ENCODE results near the gene ARHGAP26.
A peak's percentile ranks its signal among the peaks of the same experiment; 100 is the strongest.

Gene ARHGAP26

DNA sequence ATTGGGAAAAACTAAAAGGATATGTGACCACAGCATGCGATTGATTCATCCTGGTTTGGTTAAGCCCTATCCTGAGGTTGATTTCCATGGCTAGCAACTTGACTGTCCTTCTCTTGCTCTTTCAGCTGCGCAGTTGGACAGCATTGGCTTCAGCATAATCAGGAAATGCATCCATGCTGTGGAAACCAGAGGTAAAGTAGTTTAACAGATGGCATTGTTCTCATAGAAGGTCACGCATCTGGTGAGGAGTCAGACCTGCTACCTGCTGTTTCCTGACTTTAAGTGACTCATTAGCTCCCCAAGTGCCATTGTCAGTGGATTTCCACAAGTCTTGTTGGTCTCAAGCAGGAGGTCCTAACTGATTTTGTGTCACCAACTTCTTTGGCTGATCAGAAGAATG, 266.9 kb downstream of the ARHGAP26 start:
- Histone ChIP-seq H3K27ac (ENCODE audit: low read depth, low read length) (no peak overlapping the region), H3K27me3 (ENCODE audit: control insufficient read depth in 5 of 5, insufficient read depth in 4 of 5, low read length in 5 of 5) (no peaks in the 10 kb centered on the region), H3K9me3 (ENCODE audit: control insufficient read depth in 5 of 5, low read length in 5 of 5) (no peaks in the 10 kb centered on the region), H3K9ac (ENCODE audit: low read length in 5 of 5) (no peak overlapping the region), H3K4me1 (ENCODE audit: control insufficient read depth in 5 of 5, insufficient read depth in 5 of 5, low read length in 5 of 5) (peaks cover 0 to 11% (median 2%) of the 10 kb centered on the region in 5 donors), H3K4me3 (ENCODE audit: low read depth in 1 of 5, low read length in 5 of 5) (no peak overlapping the region), H3K36me3 (ENCODE audit: control insufficient read depth in 5 of 5, insufficient read depth in 5 of 5, low read length in 5 of 5) (peaks cover 0 to 8% (median 4%) of the 10 kb centered on the region in 5 donors)

DNA sequence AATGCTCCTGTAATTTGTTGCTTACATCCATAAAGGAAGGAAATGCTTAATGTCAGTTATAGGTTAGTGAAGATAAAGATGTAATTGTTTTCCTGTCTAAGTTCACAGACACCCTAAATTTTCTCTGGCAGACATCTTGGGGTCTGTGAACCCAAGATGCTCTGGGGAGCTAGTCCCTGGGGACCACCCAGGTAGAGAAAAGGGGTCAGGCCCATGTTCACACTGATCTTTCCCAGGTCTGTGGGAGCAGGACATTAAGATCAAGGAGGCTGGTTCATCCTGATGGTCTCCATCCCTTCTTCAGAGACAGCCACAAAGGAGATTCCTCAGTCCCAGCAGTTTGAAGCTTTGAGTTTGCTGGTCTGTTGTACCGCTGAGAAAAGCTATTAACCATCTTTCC, 267.5 kb downstream of the ARHGAP26 start:
- Histone ChIP-seq H3K27me3 (ENCODE audit: control insufficient read depth in 5 of 5, insufficient read depth in 4 of 5, low read length in 5 of 5) (no peaks in the 10 kb centered on the region), H3K9ac (ENCODE audit: low read length in 5 of 5) (no peak overlapping the region), H3K27ac (ENCODE audit: low read depth, low read length) (no peak overlapping the region), H3K4me3 (ENCODE audit: low read depth in 1 of 5, low read length in 5 of 5) (no peak overlapping the region), H3K4me1 (ENCODE audit: control insufficient read depth in 5 of 5, insufficient read depth in 5 of 5, low read length in 5 of 5) (peaks cover 1 to 17% (median 2%) of the 10 kb centered on the region in 5 donors), H3K9me3 (ENCODE audit: control insufficient read depth in 5 of 5, low read length in 5 of 5) (no peaks in the 10 kb centered on the region), H3K36me3 (ENCODE audit: control insufficient read depth in 5 of 5, insufficient read depth in 5 of 5, low read length in 5 of 5) (peaks cover 0 to 8% (median 6%) of the 10 kb centered on the region in 5 donors)

DNA sequence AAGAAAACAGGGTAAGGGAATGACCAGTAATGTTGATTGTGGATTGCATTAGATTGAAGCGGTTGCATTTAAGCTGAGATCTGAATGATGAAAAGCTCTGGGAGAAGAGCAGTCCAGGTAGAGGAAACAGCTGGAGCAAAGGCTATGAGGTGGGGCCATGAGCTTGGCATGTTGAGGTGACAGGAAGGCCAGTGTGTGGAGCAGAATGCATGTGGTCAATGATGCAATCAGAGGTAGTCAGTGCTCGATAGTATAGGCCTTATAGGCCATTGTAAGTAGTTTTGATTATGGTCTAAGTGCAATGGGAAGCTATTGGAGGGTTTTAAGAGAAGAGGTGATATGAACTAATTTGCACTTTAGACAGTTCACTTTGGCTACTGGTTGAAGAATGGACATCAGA, 270.4 kb downstream of the ARHGAP26 start:
- peaks cover 2 to 18% (median 11%) of the 10 kb centered on the region in 5 donors for H3K4me1 ChIP-seq (ENCODE audit: control insufficient read depth in 5 of 5, insufficient read depth in 5 of 5, low read length in 5 of 5)
- no peaks in the 10 kb centered on the region for H3K9me3 ChIP-seq (ENCODE audit: control insufficient read depth in 5 of 5, low read length in 5 of 5)
- no peaks in the 10 kb centered on the region for H3K27me3 ChIP-seq (ENCODE audit: control insufficient read depth in 5 of 5, insufficient read depth in 4 of 5, low read length in 5 of 5)
- no peak overlapping the region for H3K27ac ChIP-seq (ENCODE audit: low read depth, low read length)
- H3K4me3 ChIP-seq (ENCODE audit: low read depth in 1 of 5, low read length in 5 of 5): no peak overlapping the region
- H3K9ac ChIP-seq (ENCODE audit: low read length in 5 of 5): no peak overlapping the region
- H3K36me3 ChIP-seq (ENCODE audit: control insufficient read depth in 5 of 5, insufficient read depth in 5 of 5, low read length in 5 of 5): peaks cover 0 to 8% (median 6%) of the 10 kb centered on the region in 5 donors

DNA sequence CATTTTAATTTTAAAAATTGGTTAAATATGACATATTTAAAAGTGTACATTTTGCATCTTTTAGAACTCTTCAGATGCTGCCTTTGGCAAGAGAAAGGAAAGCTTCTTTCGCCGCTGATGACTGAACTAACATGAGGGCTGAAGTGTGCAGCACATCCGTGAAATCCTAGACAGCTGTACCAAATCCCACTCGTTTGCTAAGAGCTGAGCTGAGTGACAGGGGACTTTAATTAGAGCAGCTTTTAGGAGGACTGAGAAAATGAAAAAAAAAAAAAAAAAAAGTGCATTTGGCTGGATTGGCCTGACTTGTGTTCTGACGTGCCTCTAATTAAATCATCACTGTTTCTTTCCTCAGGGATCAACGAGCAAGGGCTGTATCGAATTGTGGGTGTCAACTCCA, 271.3 kb downstream of the ARHGAP26 start:
- H3K27ac ChIP-seq (ENCODE audit: low read depth, low read length): no peak overlapping the region
- peaks cover 2 to 18% (median 11%) of the 10 kb centered on the region in 5 donors for H3K4me1 ChIP-seq (ENCODE audit: control insufficient read depth in 5 of 5, insufficient read depth in 5 of 5, low read length in 5 of 5)
- peaks cover 0 to 8% (median 6%) of the 10 kb centered on the region in 5 donors for H3K36me3 ChIP-seq (ENCODE audit: control insufficient read depth in 5 of 5, insufficient read depth in 5 of 5, low read length in 5 of 5)
- H3K9me3 ChIP-seq (ENCODE audit: control insufficient read depth in 5 of 5, low read length in 5 of 5): no peaks in the 10 kb centered on the region
- no peak overlapping the region for H3K9ac ChIP-seq (ENCODE audit: low read length in 5 of 5)
- H3K27me3 ChIP-seq (ENCODE audit: control insufficient read depth in 5 of 5, insufficient read depth in 4 of 5, low read length in 5 of 5): no peaks in the 10 kb centered on the region
- H3K4me3 ChIP-seq (ENCODE audit: low read depth in 1 of 5, low read length in 5 of 5): no peak overlapping the region

DNA sequence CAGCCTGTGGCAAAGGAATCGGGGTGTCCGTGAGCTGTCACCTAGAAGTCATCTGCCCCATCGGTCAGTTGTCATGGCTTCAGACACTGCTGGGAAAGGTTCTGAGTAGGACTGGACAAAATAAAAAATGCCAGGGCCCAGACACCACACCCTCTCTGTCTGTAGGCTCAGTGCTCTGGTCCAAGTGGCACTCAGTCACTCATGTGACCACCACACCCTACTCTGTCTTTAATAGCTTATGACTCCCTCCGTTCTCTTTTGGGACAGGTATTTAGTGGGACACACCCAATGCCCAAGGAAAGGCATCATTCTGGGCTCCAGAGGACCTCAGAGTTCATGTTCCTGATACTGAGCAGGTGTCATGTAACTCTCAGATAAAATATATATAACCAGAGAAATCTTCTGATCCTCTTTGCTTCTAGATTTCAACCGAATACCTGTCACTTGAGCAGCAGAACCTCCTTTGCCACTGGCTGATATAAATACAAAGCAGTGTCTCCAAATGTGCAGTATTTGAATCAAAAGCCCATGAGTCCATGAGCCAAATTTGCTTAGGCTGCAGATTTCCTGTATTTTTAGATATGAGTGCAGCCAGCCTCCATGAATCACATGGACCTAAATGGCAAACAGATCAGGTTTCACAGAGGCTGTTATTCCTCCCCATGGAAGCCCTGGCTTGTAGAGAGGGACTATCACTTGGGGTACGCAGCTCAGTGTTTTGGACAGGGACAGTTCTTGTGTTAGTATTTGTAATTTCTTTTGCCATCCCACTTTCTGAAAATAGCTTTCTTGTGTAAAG, 272.0 kb downstream of the ARHGAP26 start:
- Histone ChIP-seq H3K27ac (ENCODE audit: low read depth, low read length) (no peak overlapping the region), H3K9me3 (ENCODE audit: control insufficient read depth in 5 of 5, low read length in 5 of 5) (no peaks in the 10 kb centered on the region), H3K4me1 (ENCODE audit: control insufficient read depth in 5 of 5, insufficient read depth in 5 of 5, low read length in 5 of 5) (peaks cover 2 to 18% (median 10%) of the 10 kb centered on the region in 5 donors), H3K27me3 (ENCODE audit: control insufficient read depth in 5 of 5, insufficient read depth in 4 of 5, low read length in 5 of 5) (no peaks in the 10 kb centered on the region), H3K9ac (ENCODE audit: low read length in 5 of 5) (no peak overlapping the region), H3K36me3 (ENCODE audit: control insufficient read depth in 5 of 5, insufficient read depth in 5 of 5, low read length in 5 of 5) (peaks cover 0 to 8% (median 6%) of the 10 kb centered on the region in 5 donors), H3K4me3 (ENCODE audit: low read depth in 1 of 5, low read length in 5 of 5) (no peak overlapping the region)

DNA sequence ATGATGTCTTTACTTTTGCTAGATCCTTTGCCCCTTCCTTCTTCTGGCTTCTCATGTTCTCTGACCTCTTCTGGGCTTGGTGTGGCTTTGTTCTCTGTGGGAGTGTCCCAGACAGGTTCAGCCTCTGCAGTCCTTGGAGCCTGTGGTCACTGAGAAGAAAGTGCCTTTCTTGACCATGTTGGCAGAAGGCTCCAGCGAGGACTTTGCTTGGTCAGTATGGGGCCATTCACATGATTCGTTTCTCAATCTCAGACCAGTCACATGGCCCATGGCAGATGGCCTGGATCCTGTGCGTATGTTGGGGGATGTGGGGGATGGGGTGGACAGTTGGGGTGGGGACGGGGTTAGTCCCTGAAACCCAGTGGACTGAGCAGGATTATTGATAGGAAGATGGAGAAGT, 274.1 kb downstream of the ARHGAP26 start:
- H3K27me3 ChIP-seq (ENCODE audit: control insufficient read depth in 5 of 5, insufficient read depth in 4 of 5, low read length in 5 of 5): no peaks in the 10 kb centered on the region
- H3K36me3 ChIP-seq (ENCODE audit: control insufficient read depth in 5 of 5, insufficient read depth in 5 of 5, low read length in 5 of 5): peaks cover 0 to 7% (median 6%) of the 10 kb centered on the region in 5 donors
- peak overlapping the region; percentile 65 for H3K27ac ChIP-seq (ENCODE audit: low read depth, low read length)
- no peak overlapping the region for H3K4me3 ChIP-seq (ENCODE audit: low read depth in 1 of 5, low read length in 5 of 5)
- no peak overlapping the region for H3K9ac ChIP-seq (ENCODE audit: low read length in 5 of 5)
- peaks cover 2 to 18% (median 10%) of the 10 kb centered on the region in 5 donors for H3K4me1 ChIP-seq (ENCODE audit: control insufficient read depth in 5 of 5, insufficient read depth in 5 of 5, low read length in 5 of 5)
- H3K9me3 ChIP-seq (ENCODE audit: control insufficient read depth in 5 of 5, low read length in 5 of 5): no peaks in the 10 kb centered on the region

DNA sequence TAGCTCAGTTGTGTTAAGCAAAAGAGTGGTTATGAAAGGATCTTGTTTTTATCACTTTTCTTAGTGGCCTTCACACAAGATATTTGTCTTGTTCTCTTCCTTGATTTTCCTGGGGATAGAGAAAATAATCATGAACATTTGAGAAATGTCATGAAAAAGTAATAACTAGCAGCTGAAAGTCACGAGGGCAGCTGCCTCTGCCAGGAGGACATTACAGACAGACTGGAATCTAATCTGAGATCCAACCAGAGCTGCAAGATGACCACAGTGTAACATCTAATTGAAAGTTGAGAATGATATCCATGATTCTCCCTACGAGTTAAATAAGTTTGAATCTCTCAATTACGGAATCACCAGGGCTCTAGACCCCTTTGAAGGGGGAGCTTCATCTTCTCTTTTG, 274.9 kb downstream of the ARHGAP26 start:
- Histone ChIP-seq H3K9ac (ENCODE audit: low read length in 5 of 5) (no peak overlapping the region), H3K4me3 (ENCODE audit: low read depth in 1 of 5, low read length in 5 of 5) (no peak overlapping the region), H3K4me1 (ENCODE audit: control insufficient read depth in 5 of 5, insufficient read depth in 5 of 5, low read length in 5 of 5) (peaks cover 2 to 18% (median 10%) of the 10 kb centered on the region in 5 donors), H3K9me3 (ENCODE audit: control insufficient read depth in 5 of 5, low read length in 5 of 5) (no peaks in the 10 kb centered on the region), H3K27me3 (ENCODE audit: control insufficient read depth in 5 of 5, insufficient read depth in 4 of 5, low read length in 5 of 5) (no peaks in the 10 kb centered on the region), H3K36me3 (ENCODE audit: control insufficient read depth in 5 of 5, insufficient read depth in 5 of 5, low read length in 5 of 5) (peaks cover 0 to 7% (median 6%) of the 10 kb centered on the region in 5 donors), H3K27ac (ENCODE audit: low read depth, low read length) (peak overlapping the region; percentile 65)

DNA sequence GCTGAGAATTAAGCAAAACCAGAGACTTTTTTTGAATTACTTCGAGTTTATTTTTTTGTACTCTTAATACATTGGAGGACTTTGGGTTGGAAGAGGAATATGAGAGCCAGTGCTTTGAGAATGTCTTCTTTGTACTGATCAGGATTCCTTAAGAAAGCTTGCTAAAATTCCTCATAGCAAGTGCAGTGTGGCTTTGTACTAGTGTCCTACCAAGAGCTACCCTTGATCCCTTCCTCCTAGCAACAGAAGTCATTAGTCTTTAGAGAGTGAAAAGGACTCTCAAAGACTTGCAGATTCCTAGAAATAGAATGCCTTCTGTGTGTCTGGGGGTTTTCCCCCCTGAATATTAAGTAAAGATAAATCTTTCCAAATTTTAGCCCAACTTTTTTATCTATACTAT, 276.1 kb downstream of the ARHGAP26 start:
- H3K36me3 ChIP-seq (ENCODE audit: control insufficient read depth in 5 of 5, insufficient read depth in 5 of 5, low read length in 5 of 5): peaks cover 0 to 7% (median 6%) of the 10 kb centered on the region in 5 donors
- H3K27me3 ChIP-seq (ENCODE audit: control insufficient read depth in 5 of 5, insufficient read depth in 4 of 5, low read length in 5 of 5): no peaks in the 10 kb centered on the region
- peaks cover 2 to 24% (median 15%) of the 10 kb centered on the region in 5 donors for H3K4me1 ChIP-seq (ENCODE audit: control insufficient read depth in 5 of 5, insufficient read depth in 5 of 5, low read length in 5 of 5)
- H3K27ac ChIP-seq (ENCODE audit: low read depth, low read length): no peak overlapping the region
- H3K4me3 ChIP-seq (ENCODE audit: low read depth in 1 of 5, low read length in 5 of 5): no peak overlapping the region
- no peaks in the 10 kb centered on the region for H3K9me3 ChIP-seq (ENCODE audit: control insufficient read depth in 5 of 5, low read length in 5 of 5)
- H3K9ac ChIP-seq (ENCODE audit: low read length in 5 of 5): no peak overlapping the region

DNA sequence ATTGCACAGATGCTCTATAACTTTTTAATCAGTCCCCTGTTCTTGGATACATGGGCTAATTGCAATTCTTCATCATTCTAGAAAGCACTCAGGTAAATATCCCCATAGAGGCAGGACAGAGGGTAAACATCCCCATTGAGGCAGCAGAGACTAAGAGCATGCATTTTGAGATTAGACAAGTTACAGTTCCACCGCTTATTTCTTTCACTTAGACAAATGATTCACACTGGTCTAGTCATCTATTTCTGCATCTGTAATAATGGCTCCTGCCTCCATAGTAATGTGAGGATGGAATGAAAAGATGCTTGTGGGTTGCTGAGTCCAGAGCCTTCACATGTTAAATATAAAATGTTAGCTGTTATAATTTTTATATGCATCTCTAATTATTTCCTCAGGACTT, 276.9 kb downstream of the ARHGAP26 start:
- no peak overlapping the region for H3K9ac ChIP-seq (ENCODE audit: low read length in 5 of 5)
- H3K9me3 ChIP-seq (ENCODE audit: control insufficient read depth in 5 of 5, low read length in 5 of 5): no peaks in the 10 kb centered on the region
- no peak overlapping the region for H3K4me3 ChIP-seq (ENCODE audit: low read depth in 1 of 5, low read length in 5 of 5)
- H3K27me3 ChIP-seq (ENCODE audit: control insufficient read depth in 5 of 5, insufficient read depth in 4 of 5, low read length in 5 of 5): no peaks in the 10 kb centered on the region
- H3K36me3 ChIP-seq (ENCODE audit: control insufficient read depth in 5 of 5, insufficient read depth in 5 of 5, low read length in 5 of 5): peaks cover 0 to 4% (median under 1%) of the 10 kb centered on the region in 5 donors
- peaks cover 0 to 26% (median 22%) of the 10 kb centered on the region in 5 donors for H3K4me1 ChIP-seq (ENCODE audit: control insufficient read depth in 5 of 5, insufficient read depth in 5 of 5, low read length in 5 of 5)
- H3K27ac ChIP-seq (ENCODE audit: low read depth, low read length): no peak overlapping the region

DNA sequence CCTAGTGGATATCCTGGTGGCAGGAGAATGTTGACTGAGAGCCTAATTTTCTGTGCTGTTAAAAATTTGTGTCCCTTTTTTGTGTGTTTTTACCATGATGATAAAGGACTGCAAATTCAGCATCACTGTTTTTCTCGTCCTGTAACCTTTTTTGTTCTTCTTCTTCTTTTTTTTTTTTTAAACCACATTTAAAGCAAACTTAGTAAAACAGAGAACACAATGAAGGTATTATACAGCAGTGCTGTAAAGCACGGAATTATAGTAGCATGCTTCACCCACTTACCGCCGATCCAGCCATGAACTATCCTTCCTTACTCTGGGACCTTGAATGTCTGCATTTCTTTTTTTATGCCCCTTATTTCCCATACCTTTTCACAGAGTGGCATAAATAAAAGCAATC, 280.0 kb downstream of the ARHGAP26 start:
- Histone ChIP-seq H3K9ac (ENCODE audit: low read length in 5 of 5) (no peak overlapping the region), H3K36me3 (ENCODE audit: control insufficient read depth in 5 of 5, insufficient read depth in 5 of 5, low read length in 5 of 5) (no peaks in the 10 kb centered on the region), H3K9me3 (ENCODE audit: control insufficient read depth in 5 of 5, low read length in 5 of 5) (no peaks in the 10 kb centered on the region), H3K4me3 (ENCODE audit: low read depth in 1 of 5, low read length in 5 of 5) (no peak overlapping the region), H3K27me3 (ENCODE audit: control insufficient read depth in 5 of 5, insufficient read depth in 4 of 5, low read length in 5 of 5) (no peaks in the 10 kb centered on the region), H3K4me1 (ENCODE audit: control insufficient read depth in 5 of 5, insufficient read depth in 5 of 5, low read length in 5 of 5) (peaks cover 0 to 26% (median 19%) of the 10 kb centered on the region in 5 donors), H3K27ac (ENCODE audit: low read depth, low read length) (no peak overlapping the region)
